Measurements from ENCODE around the gene WASF2.
"Not testable (repeated sequence)": the region's sequence is repeated elsewhere in the genome, so short reads cannot be mapped to it uniquely, and the experiment has no call there.

Gene WASF2

DNA sequence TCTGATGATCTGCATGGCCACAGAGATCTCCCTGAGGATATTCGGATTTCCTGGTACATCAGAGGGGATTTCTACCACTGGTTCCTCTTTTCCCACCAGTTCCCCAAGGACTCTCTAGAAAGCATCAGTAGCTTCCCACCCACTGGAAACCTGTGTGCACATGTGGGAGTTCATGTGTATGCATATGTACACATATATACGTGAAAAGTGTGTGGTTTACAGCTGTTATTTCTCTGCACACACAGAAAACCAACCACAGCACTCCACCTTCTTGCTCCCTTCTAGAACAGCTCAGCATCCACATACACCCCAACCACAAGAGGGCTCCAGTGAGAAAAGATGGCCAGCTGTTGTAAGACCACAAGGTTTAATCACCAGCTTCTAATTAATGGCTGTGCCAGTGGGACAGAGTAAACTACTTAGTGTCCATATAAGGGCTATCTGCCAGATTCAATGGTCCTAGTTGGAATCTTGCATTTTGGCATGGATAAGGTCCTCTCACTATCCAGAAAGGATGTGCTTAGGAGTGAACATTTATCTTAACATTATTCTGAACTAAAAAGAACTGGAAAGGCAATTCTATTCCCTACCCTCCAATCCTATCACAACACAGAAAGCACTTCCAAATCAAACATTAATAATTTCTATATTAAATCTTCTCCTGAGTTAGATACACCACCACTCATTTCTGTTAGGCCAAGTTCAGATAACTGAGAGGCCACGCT lies 73.4 kb downstream of the WASF2 start:
- peak; percentile 67 for DNase-seq

DNA sequence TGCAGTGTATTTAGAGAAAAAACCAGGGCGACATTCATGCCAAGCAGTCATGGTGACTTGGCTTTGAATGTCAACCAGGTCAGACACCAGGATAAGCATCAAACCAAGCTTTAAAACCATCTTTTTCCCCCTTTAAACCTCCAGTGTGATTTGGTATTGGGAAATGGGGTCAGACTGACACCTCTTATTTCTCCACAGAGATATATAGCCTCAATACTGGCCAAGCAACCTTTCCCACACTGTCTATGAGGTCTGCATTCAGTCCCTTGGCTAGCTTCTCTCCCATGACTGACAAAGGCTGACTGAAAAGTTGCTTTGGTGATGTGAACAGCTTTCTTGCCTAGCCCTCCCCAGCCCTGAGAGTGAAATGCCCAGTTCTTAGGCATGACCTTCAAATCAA lies 75.9 kb downstream of the WASF2 start:
- DNase-seq: no peak

GRCh38 chr1:27413004-27413403 lies 77.0 kb downstream of the WASF2 start:
- DNase-seq: no peak

- no peak for DNase-seq
These were observed 77.5 kb downstream of the WASF2 start for GRCh38 chr1:27412502-27412901.

GRCh38 chr1:27410709-27411108 lies 79.3 kb downstream of the WASF2 start:
- no peak for DNase-seq

- DNase-seq: no peak
These were observed 80.3 kb downstream of the WASF2 start for GRCh38 chr1:27409669-27410068.

DNA sequence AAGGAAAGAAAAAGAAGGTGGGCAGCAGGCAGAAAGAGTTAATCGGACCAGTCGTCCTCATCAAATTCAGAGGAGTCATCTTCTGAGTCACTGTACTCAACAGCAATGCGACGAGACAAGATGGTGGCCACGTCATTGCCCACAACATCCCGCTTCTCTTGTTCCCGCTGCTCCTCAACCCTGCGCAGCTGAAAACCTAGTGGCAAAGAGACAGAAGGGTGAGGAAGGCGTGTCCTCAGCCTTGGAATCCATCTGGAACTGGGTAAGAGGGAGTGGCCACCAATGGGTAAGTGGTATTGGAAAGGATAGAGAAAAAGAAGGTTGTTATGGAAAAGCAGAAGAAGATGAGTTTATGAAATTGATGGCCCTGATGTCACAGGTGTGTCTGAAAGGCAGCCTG lies 81.8 kb downstream of the WASF2 start:
- no peak for DNase-seq

- not testable (repeated sequence) for DNase-seq
These were observed 83.2 kb downstream of the WASF2 start for GRCh38 chr1:27406791-27407190.

DNA sequence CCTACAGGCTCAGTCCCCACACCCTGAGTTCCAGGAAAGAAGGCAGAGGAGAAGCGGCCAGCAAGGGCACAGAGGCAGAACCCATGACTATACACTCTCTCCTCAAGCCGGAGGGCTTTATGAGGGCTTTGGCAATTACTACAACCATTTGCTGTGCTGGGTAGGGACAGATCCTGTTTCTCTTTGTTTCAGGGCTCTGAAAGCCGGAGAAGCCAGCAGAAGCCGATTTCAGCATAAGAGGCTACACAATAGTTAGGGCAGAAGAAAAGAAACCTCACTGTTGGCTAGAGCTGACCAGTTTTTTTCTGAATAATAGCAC lies 83.6 kb downstream of the WASF2 start:
- DNase-seq: no peak

DNA sequence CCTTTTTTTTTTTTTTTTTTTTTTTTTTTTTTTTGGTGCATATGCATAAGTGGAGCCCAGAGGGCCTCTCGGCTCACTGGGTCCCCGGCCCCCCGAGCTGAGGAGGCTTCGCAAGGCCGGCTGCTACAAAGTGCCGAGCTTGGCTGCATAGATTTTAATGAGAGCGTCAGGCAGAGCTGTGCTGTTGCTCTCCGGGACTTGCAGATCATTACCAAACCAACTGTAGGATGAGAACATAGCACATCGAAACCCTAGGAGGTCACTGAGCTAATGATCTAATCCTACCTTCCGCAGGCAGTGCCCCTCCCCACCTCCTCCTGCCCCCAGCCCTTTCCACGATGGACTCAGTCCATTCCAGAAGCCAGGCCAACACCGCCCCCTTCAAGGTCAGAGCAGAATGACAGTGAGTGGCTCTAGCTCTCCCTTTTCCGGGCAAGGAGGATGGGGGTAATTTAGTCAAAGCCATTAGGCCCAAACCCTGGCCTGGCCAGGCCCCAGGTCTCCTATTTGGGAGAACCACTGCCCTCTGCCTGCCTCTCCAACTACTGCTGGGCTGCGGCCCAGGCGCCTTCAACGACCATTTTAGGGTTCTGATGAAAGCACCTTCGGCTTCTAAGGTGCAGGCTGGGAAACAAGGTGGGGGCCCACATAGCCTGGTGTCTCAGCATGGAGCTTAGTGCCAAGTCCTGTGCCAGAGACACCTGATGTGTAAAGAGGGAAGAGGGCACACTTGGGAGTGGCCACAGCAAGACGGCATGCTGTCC lies 84.2 kb downstream of the WASF2 start:
- DNase-seq: not testable (repeated sequence)

- no peak for DNase-seq
These were observed 84.9 kb downstream of the WASF2 start for GRCh38 chr1:27405074-27405473.

DNA sequence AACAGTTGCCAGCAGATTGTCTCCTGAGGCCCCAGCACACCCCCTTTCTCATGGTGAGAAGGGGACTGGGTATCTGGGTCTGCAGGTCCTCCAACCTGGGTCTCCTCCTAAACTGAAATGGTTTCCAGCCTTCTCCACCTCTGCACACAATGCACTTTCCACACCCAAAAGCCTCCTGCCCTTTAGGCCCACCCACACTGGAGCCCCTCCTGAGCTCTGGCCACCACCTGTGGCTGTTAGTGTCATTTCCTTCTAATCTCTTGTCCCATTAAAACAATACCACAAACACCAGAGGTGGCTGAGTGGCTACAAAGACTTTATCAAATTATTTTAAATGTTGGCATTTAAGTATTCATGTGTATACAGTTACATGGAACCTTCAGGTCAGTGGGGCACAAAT lies 86.0 kb downstream of the WASF2 start:
- no peak for DNase-seq

DNA sequence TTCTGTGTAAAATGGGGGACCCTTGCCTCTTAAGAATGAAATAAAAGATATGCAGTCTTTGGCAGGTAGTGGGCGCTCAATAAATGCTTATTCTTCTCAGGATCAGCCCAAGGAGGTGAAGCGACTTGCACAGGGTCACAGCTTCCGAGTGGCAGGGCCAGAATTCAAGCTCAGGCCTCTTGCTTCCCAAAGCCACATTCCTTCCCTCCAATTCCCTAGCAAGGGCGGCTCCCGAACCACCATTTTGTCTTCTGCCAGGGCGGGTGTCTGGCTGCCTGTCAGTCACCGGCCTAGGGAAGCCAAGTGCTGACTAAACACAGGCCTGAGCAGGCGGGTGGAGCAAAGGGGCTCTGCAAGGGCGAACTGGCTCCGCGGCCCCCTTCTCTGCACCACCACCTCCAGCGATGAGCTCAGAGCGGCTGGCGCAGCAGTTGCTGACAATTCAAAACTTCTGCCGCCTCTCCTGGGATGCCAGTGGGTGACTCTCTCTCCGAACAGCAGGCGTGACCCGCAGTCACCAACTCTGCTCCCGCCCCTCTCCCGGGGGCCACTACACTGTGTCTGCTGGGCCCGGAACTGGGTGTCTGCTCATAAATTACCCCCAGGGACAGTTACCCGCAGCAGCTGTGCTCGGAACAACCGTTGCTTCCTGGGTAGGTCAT lies 86.8 kb downstream of the WASF2 start:
- no peak for DNase-seq

GRCh38 chr1:27402349-27402754 lies 87.6 kb downstream of the WASF2 start:
- DNase-seq: no peak

DNA sequence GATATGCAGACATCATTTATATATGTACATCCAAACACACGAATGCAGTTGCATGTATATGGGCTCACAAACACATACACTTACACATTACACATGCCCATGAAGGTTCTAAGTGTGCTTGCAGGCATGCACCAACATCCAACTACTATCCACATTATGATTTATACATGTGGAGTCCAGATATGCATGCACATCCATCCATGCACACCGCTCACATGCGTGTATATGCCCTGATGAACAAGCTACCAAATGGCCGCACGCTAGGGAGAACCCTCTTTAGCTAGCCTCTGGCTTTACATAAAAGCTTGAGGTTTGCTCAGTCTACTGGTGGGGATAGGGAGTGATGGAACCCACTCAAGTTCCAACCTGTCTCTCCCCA lies 89.0 kb downstream of the WASF2 start:
- DNase-seq: no peak

- no peak for DNase-seq
These were observed 89.6 kb downstream of the WASF2 start for GRCh38 chr1:27400082-27400962.

- DNase-seq: no peak
These were observed 90.5 kb downstream of the WASF2 start for GRCh38 chr1:27399251-27400025.

DNA sequence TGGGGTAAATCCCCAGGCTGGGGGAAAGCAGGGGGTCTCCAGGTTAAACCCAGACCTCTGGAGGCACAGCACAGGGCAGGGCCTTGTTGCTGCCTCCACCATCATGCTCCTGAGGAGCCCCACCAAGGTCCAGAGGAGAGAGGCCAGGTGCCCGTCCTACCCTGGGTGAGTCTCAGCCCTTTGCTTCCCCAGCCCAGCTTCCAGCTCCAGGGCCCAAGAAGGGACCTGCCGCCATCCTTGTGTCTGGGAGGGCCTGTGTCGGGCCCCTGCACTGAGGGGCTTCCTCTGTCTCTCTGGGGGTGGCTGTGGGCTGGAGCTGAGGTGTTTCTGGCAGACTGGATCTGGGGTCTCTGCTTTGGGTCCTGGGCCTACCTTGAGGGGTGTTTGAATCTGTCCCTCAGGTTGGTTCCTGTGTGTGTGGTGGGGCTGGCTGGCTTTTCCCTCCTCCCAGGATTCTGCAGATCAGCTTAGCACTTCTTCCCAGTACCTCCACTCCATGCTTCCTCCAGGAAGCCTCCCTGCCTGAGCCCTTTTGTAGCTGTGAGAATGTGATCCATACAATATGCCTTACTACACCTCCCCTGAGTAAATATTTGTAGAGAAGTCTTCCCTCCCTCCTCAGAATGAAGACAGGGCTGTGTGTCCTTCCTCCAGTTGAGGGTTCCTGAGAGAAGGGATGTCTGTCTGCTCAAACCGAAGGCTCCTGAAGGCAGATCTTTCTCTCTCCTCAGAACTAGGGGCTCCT lies 91.4 kb downstream of the WASF2 start:
- DNase-seq: no peak

DNA sequence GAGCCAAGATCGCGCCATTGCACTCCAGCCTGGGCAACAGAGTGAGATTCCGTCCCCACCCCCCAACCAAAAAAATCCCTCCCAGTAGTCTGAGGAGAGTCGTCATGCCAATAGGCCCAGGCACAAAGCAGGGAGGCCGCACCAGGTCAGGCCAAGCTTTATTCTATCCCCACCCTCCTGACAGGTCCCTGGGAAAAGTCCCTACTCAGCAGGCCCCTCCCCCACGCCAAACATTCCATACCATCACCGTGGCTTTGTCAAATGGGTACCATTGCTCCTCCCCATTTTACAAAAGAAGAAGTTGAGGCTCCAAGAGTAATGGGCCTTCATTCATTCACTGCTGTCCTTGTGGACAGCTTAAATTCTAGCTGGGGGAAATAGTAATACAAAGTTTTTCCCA lies 92.2 kb downstream of the WASF2 start:
- DNase-seq: no peak

DNA sequence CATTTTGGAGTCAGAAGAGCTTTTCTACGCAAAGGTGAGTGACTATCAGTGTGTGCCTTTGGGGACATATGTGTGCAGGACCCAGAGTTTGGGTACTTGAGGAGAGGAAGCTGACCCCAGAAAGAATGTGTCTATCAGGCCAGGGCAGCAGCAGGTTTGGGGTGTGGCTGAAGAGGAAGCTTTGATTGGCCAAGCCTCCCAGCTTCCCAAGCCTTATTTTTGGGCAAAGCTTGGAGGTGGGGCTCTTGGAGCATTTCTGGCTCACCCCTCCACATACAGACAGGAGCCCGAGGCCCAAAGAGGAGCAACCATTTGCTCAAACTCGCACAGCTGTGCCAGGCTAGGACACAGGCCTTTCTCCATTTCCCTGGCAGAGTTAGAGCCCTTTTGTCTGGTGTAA lies 92.9 kb downstream of the WASF2 start:
- no peak for DNase-seq

DNA sequence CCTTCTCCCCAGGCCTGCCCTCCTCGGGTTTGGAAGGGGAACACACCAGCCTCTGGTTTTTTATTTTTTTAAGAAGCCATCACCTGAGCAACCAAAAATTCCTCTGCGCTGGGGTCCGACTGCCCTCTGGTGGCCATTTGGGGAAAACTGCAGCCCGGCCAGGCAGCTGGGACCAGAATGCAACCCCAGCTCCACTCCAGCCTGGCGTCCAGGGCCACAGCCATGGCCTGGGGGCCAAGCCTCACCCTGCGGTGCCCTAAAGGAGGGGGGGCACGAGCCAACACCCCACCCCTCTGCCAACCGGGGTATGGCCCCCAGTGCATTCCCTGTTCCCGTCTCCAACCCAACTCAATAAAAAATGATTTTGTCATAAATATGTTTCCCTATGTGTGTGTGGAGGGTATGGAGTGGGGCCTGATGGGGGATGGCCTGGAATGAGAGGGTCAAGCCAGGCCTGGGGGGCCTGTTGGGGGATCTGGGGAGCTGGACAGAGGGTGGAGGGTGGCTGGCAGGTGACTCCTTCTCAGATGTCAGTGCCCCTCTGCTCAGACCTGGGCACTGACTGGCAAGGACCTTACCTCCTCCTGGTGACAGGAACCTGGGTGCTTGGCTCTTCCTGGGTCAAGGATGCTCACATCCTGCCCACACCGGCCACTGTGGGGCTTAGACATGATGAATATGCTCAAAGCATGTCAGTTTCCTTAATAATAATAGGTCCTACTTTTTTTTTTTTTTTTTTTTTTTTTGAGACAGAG lies 94.3 kb downstream of the WASF2 start:
- DNase-seq: peak; percentile 87

Data from RPMI8226 (cell line).